HepG2 (cell line): ENCODE results near the gene ASTE1. TPM values are rescaled to one million over a fixed set of nuclear protein-coding genes. Genes with fewer than 3 reads are reported as not detected.

ENCODE experiments used
- ARNT2 ChIP-seq: sonication (generic); formaldehyde crosslinking; IDR thresholded peaks from 2 replicates; pipeline ENCODE4 v1.8.0; 2022; ENCODE audit warnings: mild to moderate bottlenecking, low read depth, missing genetic modification reagents, moderate library complexity
- CENPX ChIP-seq: sonication (generic); formaldehyde crosslinking; IDR thresholded peaks from 2 replicates; pipeline ENCODE4 v1.9.0; 2021; ENCODE audit warnings: mild to moderate bottlenecking, missing genetic modification reagents, moderate library complexity
- ELF1 ChIP-seq: sonication (generic); formaldehyde crosslinking; IDR thresholded peaks from 2 replicates; pipeline ENCODE4 v1.4.0; 2020; ENCODE audit warnings: missing genetic modification reagents
- HIC2 ChIP-seq: sonication (generic); formaldehyde crosslinking; IDR thresholded peaks from 2 replicates; pipeline ENCODE4 v1.9.0; 2022; ENCODE audit warnings: low read depth, missing genetic modification reagents
- KLF12 ChIP-seq: sonication (generic); formaldehyde crosslinking; IDR thresholded peaks from 2 replicates; pipeline ENCODE4 v1.4.0; 2020; ENCODE audit warnings: missing genetic modification reagents, borderline replicate concordance
- MZF1 ChIP-seq: sonication (generic); formaldehyde crosslinking; IDR thresholded peaks from 2 replicates; pipeline ENCODE4 v1.8.1; 2023; ENCODE audit warnings: mild to moderate bottlenecking, missing genetic modification reagents, borderline replicate concordance
- PRDM10 ChIP-seq: sonication (generic); formaldehyde crosslinking; IDR thresholded peaks from 2 replicates; pipeline ENCODE4 v1.4.0; 2020; ENCODE audit warnings: low read depth, missing genetic modification reagents
- SRF ChIP-seq: IDR thresholded peaks from 2 replicates; pipeline ENCODE4 v1.6.1; 2011; ENCODE audit warnings: mild to moderate bottlenecking, low read depth, low read length, moderate library complexity
- TAF1 ChIP-seq: sonication (generic); formaldehyde crosslinking; IDR thresholded peaks from 2 replicates; pipeline ENCODE4 v1.4.0; 2020; ENCODE audit warnings: missing genetic modification reagents
- ZFP41 ChIP-seq: sonication (generic); formaldehyde crosslinking; IDR thresholded peaks from 2 replicates; pipeline ENCODE4 v1.4.0; 2020; ENCODE audit warnings: mild to moderate bottlenecking, missing genetic modification reagents, borderline replicate concordance
- ZNF607 ChIP-seq: sonication (generic); formaldehyde crosslinking; IDR thresholded peaks from 2 replicates; pipeline ENCODE4 v1.5.1; 2020; ENCODE audit warnings: missing genetic modification reagents, mild to moderate bottlenecking, borderline replicate concordance
- ZSCAN22 ChIP-seq: sonication (generic); formaldehyde crosslinking; IDR thresholded peaks from 2 replicates; pipeline ENCODE4 v1.4.0; 2020; ENCODE audit warnings: mild to moderate bottlenecking, missing genetic modification reagents
- polyA plus RNA-seq, 8 experiments: library from polyadenylated mRNA; depleted of rRNA in 3 of 8; stranded (reverse) in 7 of 8; unstranded in 1 of 8; fragments of >200 nt; fragmentation: Illumina TruSeq in 4 of 8; extraction: Trizol in 4 of 8; gene quantifications; 2 replicates each; pipeline versions ENCODE4 v1.2.1 to v1.2.3, GENCODE V29; 2011 to 2016; ENCODE audit warnings: low read depth in 4 of 8, missing spikeins in 1 of 8, mixed read lengths in 1 of 8; ENCODE audit not compliant: insufficient read depth in 1 of 8
- total RNA-seq, 5 experiments: library from RNA; depleted of rRNA; stranded (reverse); fragments of >200 nt; fragmentation: Illumina TruSeq; extraction: Trizol; gene quantifications; 2 replicates each; pipeline ENCODE4 v1.2.3, GENCODE V29; 2016; ENCODE audit warnings: low read depth in 1 of 5
- TF ChIP-seq, protein P1 (sequence below): sonication (generic); formaldehyde crosslinking; IDR thresholded peaks from 2 replicates; pipeline ENCODE4 v1.8.0; 2022; ENCODE audit warnings: missing genetic modification reagents, low read depth, mild to moderate bottlenecking, borderline replicate concordance
- TF ChIP-seq, protein P2 (sequence below), 2 experiments: sonication (generic) in 1 of 2; formaldehyde crosslinking in 1 of 2; IDR thresholded peaks; 2 replicates each; pipeline versions ENCODE4 v1.6.1 to v1.9.0; 2014 to 2022; ENCODE audit warnings: antibody characterized with exemption in 1 of 2, borderline replicate concordance in 1 of 2, inconsistent platforms in 1 of 2, low read depth in 1 of 2, missing genetic modification reagents in 1 of 2

ASTE1 gene
- total and polyA plus RNA-seq, 2 of the 13 experiments (the other 11 are each of a cell fraction or from before 2014, with no cell fraction given) = 4.0 to 7.9 TPM

DNA sequence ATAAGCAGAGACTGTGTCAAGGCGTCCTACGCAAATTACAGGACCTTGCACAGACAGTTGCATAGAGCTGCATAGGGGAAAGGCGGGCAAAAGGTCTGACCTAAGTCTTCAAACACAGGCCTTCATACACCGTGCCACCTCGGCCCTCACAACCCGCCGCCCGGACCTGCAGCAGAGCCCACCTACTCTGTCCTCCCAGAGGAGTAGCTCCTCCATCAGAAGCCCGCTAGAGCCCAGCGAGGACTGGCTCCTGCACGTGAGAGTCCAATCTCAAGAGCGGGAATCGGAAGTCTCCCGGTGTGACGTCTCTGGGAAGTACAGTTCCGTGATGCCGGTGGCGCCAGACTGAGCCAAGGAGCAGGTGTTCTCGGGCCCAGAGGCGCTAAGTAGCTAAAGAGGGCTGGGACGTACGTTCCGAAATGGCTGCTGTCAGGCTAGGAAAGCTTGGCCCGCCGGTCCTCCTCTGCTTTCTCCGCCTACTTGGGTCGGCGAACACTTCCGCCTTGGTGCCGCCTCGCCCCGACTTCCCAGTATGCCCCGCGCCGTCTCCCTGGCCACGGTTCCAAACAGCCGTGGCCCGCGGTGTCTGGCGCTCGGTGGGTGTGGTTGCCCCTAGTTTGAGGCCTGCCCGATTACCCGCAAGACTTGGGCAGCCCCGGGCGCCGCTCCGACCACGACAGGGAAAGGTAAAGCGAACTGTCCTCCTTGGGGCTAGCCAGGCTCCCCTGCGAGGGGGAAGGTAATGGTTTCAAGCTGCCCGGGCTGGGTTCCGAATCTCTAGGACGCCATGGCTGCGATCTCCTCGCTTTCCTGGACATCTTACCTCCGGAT, at the start of gene ASTE1, which contains the start of gene NEK11 (continued):
- TF ChIP-seq, protein P1, sequence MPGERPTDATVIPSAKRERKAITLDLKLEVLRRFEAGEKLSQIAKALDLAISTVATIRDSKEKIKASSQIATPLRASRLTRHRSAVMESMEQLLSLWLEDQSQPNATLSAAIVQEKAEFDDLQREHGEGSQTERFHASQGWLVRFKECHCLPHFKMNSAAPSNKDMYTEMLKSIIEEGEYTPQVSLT (CRISPR knock-in tag) = no peak
- peak; percentile 99 for TF ChIP-seq ELF1 (CRISPR knock-in tag)
- TF ChIP-seq ZNF607 (CRISPR knock-in tag) = peak; percentile 73; the same call in 1 of the 2 replicates
- TF ChIP-seq PRDM10 (CRISPR knock-in tag) = no peak
- TF ChIP-seq ARNT2 (CRISPR knock-in tag) = peak; percentile 52; the same call in 1 of the 2 replicates
- TF ChIP-seq, protein P2, sequence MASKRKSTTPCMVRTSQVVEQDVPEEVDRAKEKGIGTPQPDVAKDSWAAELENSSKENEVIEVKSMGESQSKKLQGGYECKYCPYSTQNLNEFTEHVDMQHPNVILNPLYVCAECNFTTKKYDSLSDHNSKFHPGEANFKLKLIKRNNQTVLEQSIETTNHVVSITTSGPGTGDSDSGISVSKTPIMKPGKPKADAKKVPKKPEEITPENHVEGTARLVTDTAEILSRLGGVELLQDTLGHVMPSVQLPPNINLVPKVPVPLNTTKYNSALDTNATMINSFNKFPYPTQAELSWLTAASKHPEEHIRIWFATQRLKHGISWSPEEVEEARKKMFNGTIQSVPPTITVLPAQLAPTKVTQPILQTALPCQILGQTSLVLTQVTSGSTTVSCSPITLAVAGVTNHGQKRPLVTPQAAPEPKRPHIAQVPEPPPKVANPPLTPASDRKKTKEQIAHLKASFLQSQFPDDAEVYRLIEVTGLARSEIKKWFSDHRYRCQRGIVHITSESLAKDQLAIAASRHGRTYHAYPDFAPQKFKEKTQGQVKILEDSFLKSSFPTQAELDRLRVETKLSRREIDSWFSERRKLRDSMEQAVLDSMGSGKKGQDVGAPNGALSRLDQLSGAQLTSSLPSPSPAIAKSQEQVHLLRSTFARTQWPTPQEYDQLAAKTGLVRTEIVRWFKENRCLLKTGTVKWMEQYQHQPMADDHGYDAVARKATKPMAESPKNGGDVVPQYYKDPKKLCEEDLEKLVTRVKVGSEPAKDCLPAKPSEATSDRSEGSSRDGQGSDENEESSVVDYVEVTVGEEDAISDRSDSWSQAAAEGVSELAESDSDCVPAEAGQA (IDR thresholded peaks at IDR 0.05; ENCODE audit: low read depth) = no peak
- TF ChIP-seq, protein P2 (CRISPR knock-in tag; IDR thresholded peaks at IDR 0.05; ENCODE audit: borderline replicate concordance) = no peak
- no peak for TF ChIP-seq MZF1 (CRISPR knock-in tag)
- TF ChIP-seq HIC2 (CRISPR knock-in tag) = no peak; the same call in 1 of the 2 replicates
- TF ChIP-seq ZFP41 (CRISPR knock-in tag) = peak; percentile 57; the same call in 1 of the 2 replicates
- TF ChIP-seq KLF12 (CRISPR knock-in tag) = peak; percentile 85; the same call in 1 of the 2 replicates
- TF ChIP-seq CENPX (CRISPR knock-in tag) = no peak
- TF ChIP-seq SRF = no peak
- TF ChIP-seq TAF1 (CRISPR knock-in tag) = peak; percentile 81
- TF ChIP-seq ZSCAN22 (CRISPR knock-in tag) = no peak
